Kidney glomerular epithelial cell (primary cell): Measurements from ENCODE around the gene METAP2.

Source experiments
- DNase-seq: peaks from one replicate; lab custom pipeline; 2025; lab: John Stamatoyannopoulos, UW

Gene METAP2

GRCh38 chr12:95549392-95550084 is 75.6 kb downstream of the METAP2 start:
- DNase-seq: no peak

DNA sequence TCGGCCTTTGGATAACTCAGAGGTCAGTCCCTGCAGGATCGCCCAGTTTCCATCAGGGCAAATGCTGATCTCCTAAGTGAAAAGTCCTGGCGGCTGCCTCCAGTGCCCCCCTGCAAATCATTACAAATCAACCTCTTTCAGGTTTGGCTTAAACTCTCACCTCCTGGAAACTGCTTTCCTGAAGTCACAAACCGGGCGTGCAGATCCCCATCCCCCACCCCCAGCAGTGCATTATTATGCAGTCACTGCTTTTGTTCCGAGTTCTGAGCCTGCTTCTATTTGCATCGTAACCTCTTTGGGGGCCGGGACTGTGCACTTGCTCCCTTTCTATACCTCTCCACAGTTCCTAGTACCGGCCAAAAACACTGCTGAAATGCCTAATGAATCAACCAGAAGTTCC is 77.4 kb downstream of the METAP2 start, which contains the start of gene USP44:
Gene USP44, minus strand, starts transcription at position 172 of the 400 bp plus-strand sequence. CDS start 17,220 bp downstream, outside the sequence.
- DNase-seq: no peak

DNA sequence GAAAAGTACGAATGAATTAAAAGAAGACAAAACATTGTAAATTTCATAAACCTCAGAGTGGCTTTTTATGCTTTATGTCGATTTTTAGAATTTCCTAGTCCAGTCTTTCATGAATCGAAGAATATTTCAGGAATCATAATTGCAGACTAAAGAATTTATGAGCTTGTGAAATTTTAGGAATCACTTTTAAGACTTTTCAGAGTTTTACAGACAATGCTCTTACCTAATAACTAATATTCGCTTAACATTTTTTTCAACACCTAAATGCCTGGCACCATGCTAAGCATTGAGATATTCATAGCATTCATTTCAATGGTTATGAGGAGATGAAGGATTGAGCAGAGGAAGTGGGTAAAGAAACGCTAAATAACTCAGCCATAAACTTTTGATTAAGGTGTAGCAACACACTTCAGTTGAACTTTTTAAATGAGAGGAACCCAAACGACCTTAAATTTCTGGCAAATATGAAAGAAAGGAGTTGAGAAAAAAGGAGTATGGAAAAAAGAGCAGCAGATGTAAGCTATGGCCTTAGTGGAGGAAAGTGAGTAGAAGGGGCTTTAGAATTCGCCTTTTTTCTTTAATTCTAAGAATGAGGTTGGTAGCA is 78.1 kb downstream of the METAP2 start:
- DNase-seq: no peak

DNA sequence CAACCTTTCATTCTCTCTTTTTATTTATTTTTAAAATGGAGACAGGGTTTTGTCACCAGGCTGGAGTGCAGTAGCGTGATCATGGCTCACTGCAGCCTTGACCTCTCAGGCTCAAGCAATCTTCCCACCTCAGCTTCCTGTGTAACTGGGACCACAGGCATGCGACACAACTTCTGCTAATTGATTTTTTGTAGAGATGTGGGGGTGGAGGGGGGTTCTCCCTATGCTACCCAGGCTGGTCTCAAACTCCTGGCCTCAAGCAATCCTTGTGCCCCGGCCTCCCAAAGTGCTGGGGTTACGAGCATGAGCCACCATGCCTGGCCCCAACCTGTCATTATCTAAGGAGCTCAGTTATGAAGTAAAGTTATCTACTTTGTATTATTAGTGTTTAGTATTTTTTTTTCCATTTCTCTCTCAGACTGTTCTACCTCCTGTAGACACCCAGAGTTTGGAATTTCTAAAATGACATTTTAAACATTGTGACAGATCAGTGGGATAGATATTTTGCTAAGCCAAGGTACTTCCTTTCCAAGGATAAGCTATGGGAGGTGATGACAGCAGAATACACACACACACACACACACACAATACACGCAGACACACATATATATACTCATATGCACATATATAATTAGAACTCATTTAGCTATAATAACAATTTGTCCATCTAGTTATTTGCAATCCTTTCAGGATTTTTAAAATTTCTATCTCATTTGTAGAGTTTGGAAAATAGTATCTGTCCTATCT is 79.4 kb downstream of the METAP2 start:
- no peak for DNase-seq

GRCh38 chr12:95554532-95555071 is 80.7 kb downstream of the METAP2 start:
- no peak for DNase-seq

DNA sequence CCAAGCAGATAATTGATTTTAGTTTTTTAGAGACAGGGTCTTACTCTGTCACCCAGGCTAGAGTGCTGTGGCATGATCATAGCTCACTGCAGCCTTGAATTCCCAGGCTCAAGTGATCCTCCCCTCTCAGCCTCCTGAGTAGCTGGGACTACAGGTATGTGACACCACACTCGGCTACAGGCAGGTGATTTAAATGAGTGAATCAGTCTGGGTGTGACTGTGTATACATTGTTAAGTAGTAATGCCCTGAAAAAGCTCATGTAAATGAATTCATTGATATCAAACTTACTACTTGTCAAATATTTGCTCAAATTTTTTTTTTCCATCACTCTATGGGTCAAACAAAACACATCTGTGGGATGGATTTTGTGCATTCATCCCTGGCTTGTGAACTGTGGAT is 83.7 kb downstream of the METAP2 start:
- no peak for DNase-seq
